Gastrocnemius medialis (tissue), 4 donors: ENCODE results near the gene MRAS.

Source experiments
- CTCF ChIP-seq, 5 experiments: fragments of 450-650 bp in 3 of 5; fragments of 200-600 bp in 2 of 5; sonication (generic) in 2 of 5; IDR thresholded peaks in 4 of 5; conservative IDR thresholded peaks in 1 of 5; 1 replicate in 4 of 5; 2 replicates in 1 of 5; pipeline ENCODE4 v1.5.1; 2016 to 2019; ENCODE audit warnings: antibody characterized with exemption in 5 of 5, mild to moderate bottlenecking in 3 of 5, moderate library complexity in 3 of 5
- POLR2A ChIP-seq, 2 donors: fragments of 450-650 bp; IDR thresholded peaks; one replicate each; pipeline ENCODE4 v1.6.1; 2017; ENCODE audit warnings: antibody characterized with exemption in 2 of 2, mild to moderate bottlenecking in 2 of 2, moderate library complexity in 2 of 2

- TF ChIP-seq CTCF (IDR thresholded peaks at IDR 0.05 in 4 of 5, conservative IDR thresholded peaks at IDR 0.05 in 1 of 5) (no peak), POLR2A (IDR thresholded peaks at IDR 0.05) (no peak)
Observed at GRCh38 chr3:138441256-138441655, 92.9 kb downstream of the MRAS start.
